Neural progenitor cell (in vitro differentiated cells): ENCODE data around the gene IGF2.

ENCODE experiments used
- EZH2 ChIP-seq: fragments of 200-600 bp; sonication (generic); IDR thresholded peaks from 2 replicates; pipeline ENCODE4 v1.6.1; 2017; ENCODE audit warnings: antibody characterized with exemption, mild to moderate bottlenecking, moderate library complexity
- TF ChIP-seq, protein P1 (sequence below): fragments of 200-600 bp; sonication (generic); IDR thresholded peaks from 2 replicates; pipeline ENCODE4 v1.5.1; 2017; ENCODE audit warnings: antibody characterized with exemption, mild to moderate bottlenecking

DNA sequence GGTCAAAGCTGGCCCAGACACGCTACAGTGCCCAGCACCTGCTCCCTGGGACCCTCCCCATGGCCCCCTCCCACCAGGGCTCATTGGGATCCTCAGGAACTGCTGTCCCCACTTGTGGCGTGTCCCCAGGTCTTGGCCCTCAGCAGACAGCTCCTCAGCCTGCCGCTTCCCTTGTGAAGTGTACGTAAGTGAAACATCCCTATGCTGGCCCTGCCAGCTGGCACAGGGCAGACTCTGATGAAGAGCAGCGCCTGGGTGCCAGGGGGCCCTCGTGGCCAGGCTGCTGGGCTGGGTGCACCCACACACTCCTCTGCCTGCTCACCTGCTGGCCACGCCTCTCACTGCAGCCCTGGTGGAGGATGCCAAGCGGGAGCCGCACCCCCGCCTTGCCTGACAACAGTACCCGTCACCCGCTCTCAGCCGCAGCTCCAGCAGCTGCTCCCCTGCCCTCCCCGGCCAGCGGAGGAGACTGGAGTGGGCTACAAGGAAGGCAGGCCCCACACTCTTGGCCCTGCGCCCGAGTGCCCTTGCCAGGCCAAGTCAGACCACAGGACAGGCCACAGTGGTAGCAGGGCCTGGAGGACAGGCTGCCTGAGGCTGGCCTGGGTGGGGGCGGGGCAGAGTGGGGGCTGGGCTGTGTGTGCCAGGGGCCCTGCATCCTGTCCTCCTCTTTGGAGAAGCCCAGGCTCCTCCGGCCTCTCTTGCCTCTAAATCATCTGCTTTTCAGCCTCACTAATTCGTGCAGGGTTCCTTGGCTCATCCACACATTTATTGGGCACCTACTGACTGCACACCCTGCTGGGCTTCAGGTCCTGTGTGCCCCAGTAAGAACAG is 39.5 kb downstream of the IGF2 start:
- TF ChIP-seq, protein P1, sequence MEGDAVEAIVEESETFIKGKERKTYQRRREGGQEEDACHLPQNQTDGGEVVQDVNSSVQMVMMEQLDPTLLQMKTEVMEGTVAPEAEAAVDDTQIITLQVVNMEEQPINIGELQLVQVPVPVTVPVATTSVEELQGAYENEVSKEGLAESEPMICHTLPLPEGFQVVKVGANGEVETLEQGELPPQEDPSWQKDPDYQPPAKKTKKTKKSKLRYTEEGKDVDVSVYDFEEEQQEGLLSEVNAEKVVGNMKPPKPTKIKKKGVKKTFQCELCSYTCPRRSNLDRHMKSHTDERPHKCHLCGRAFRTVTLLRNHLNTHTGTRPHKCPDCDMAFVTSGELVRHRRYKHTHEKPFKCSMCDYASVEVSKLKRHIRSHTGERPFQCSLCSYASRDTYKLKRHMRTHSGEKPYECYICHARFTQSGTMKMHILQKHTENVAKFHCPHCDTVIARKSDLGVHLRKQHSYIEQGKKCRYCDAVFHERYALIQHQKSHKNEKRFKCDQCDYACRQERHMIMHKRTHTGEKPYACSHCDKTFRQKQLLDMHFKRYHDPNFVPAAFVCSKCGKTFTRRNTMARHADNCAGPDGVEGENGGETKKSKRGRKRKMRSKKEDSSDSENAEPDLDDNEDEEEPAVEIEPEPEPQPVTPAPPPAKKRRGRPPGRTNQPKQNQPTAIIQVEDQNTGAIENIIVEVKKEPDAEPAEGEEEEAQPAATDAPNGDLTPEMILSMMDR = no peak
- TF ChIP-seq EZH2 = no peak
